Measurements from ENCODE around the gene KRT13.
"Not testable (repeated sequence)": the region's sequence is repeated elsewhere in the genome, so short reads cannot be mapped to it uniquely, and the experiment has no call there.

The KRT13 gene

DNA sequence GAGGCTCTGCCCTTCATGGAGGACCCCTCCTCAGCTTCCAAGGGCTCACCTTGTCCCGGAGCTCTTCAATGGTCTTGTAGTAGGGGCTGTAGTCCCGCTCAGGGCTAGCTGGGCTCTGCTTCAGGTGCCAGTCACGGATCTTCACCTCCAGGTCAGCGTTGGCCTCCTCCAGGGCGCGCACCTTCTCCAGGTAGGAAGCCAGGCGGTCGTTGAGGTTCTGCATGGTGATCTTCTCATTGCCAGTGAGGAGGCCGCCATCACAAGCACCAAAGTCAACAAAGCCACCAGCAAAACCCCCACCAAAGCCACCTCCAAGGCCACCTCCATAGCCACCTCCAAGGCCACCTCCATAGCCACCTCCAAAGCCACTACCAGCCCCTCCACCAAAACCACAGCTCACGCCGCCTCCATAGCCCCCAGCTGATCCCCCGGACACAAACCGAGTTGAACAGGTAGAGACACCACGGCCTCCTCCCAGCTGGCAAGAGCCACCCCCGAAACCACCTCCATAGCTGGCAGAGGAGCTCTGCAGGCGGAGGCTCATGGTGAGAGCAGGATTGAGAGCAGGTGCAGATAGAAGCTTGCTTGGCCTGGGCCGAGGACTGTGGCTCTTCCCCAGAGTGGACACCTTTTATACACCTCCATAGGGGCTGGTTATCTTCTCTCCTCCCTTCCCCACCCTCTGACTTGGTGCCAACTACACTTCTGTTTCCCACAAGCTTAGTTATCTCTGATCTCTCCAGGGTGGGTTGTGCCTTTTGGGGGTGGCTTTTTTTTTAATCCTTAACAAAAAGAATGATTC is at the start of gene KRT13:
Gene KRT13, minus strand, starts transcription at position 606 of the 802 bp plus-strand sequence. Its CDS starts 62 bp downstream, at position 544.
- Mint-ChIP-seq H3K4me1 (no peaks in the 10 kb centered on the region), H3K27me3 (no peaks in the 10 kb centered on the region), H3K27ac (no peak within 1 kb of the TSS), H3K4me3 (no peak within 1 kb of the TSS), H3K9me3 (no peaks in the 10 kb centered on the region)
- ATAC-seq = no peak
- DNase-seq = no peak

DNA sequence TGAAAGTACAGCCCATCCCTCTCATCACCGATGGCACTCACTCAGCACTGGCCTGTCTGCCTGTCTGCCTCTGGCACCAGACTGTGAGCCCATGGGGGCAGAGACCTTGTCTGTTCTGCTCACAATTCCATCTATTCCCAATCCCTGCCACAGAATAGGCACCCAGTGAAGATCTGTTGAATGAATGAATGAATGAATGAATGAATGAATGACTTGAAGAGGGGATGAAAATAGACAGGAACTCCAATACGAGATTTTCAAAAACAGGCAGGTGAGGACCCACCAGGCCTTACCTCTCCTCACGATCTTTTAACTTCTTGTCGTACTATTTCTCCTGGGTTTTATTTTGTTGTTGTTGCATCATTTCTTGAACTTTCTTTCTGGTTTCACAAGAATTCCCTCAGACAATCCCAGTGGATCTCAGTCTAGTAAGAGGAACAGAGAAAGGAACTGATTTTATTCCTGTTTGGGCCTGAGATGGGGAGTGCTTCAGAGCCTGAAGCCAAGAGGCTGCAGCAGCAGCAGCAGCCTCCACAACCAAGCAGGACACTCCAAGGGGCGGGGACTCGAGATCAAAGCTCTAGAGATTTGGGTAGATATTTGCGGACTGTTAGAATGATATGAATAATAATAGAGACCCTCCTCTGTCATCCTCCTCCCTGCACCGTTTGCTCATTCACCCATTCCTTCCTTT is 48.7 kb upstream of the KRT13 start:
- H3K4me1 Mint-ChIP-seq = peaks cover 5% of the 10 kb centered on the region
- ATAC-seq (no peak), DNase-seq (no peak)
- peak overlapping the region in 1 of 2 donors; percentile 11 for H3K27ac Mint-ChIP-seq
- no peak overlapping the region for H3K4me3 Mint-ChIP-seq
- peaks cover 69% of the 10 kb centered on the region for H3K27me3 Mint-ChIP-seq
- no peaks in the 10 kb centered on the region for H3K9me3 Mint-ChIP-seq

DNA sequence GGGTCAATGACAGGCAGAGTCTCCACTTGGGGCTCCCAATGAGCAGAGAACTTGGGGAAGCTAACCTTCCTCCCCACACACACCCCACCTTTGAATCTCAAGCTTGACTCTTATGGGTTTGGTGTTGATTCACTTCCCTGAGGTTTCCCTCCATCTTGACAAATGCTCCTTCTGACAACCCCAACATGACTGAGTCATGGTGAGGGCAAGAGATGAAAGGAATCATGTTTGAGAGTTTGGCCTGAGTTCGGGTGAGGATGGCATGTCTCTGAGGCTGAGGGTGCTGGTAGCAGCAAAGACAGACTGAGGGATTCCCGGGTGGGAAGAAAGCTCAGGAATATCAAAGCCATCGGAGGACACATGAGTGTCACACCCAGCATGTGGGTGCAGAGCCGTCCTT is 47.8 kb upstream of the KRT13 start:
- no peaks in the 10 kb centered on the region for H3K9me3 Mint-ChIP-seq
- H3K4me3 Mint-ChIP-seq = no peak overlapping the region
- H3K4me1 Mint-ChIP-seq = peaks cover 15% of the 10 kb centered on the region
- peaks cover 61% of the 10 kb centered on the region for H3K27me3 Mint-ChIP-seq
- no peak overlapping the region for H3K27ac Mint-ChIP-seq
- DNase-seq (no peak), ATAC-seq (no peak)

DNA sequence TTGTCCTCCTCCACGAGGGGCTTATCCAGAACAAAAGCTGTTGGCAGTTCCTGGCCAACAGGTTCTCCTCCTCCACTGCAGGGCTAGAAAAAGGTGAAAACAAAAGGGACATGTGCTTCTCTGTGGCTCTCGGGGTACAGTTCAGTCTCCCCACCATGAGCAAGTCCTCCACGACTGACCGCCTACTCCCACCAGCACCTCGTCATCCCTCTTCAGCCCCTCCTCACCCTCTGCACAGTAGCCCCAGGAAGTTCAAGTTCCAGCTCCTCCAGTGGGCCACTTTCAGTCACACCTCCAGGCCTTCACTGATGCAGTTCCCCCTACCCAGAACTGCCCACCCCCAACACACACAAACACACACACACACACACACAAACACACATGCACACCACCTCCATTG is 47.0 kb upstream of the KRT13 start:
- peaks cover 22% of the 10 kb centered on the region for H3K4me1 Mint-ChIP-seq
- no peak for DNase-seq
- no peak for ATAC-seq
- peaks cover 61% of the 10 kb centered on the region for H3K27me3 Mint-ChIP-seq
- peaks cover 0 to 3% of the 10 kb centered on the region in 2 donors for H3K9me3 Mint-ChIP-seq
- peak overlapping the region in 1 of 2 donors; percentile 5 for H3K27ac Mint-ChIP-seq
- H3K4me3 Mint-ChIP-seq = no peak overlapping the region

DNA sequence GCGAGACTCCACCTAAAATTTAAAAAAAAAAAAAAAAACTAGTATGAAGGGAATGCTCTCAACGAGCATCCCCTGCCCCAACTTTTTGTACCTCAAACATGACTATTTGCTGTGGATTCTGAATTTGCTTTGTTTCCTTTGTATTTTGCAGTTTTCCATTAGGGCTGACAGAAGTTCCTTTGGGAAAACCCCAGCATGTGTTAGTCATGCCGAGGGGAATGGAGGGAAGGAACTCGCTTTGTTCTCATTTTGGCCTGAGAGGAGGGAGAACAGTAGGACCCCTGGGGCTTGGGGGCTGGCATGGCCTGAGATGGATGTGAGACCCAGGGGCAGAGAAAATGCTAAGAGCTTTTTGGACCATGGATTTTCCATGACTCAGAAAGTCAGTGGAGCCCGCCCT is 46.0 kb upstream of the KRT13 start:
- Mint-ChIP-seq H3K4me1 (peaks cover 22% of the 10 kb centered on the region), H3K27ac (no peak overlapping the region), H3K9me3 (peaks cover 10 to 14% of the 10 kb centered on the region in 2 donors), H3K27me3 (peaks cover 54% of the 10 kb centered on the region), H3K4me3 (no peak overlapping the region)
- ATAC-seq (no peak), DNase-seq (no peak)

- peaks cover 22% of the 10 kb centered on the region for H3K4me1 Mint-ChIP-seq
- ATAC-seq = no peak
- peak overlapping the region in 1 of 2 donors; percentile 82 for H3K4me3 Mint-ChIP-seq
- H3K27ac Mint-ChIP-seq = peak overlapping the region; percentile 22 to 75
- H3K9me3 Mint-ChIP-seq = peaks cover 11 to 15% of the 10 kb centered on the region in 2 donors
- DNase-seq = no peak
- peaks cover 46% of the 10 kb centered on the region for H3K27me3 Mint-ChIP-seq
Measured at GRCh38 chr17:41549596-41550039, 44.2 kb upstream of the KRT13 start.

DNA sequence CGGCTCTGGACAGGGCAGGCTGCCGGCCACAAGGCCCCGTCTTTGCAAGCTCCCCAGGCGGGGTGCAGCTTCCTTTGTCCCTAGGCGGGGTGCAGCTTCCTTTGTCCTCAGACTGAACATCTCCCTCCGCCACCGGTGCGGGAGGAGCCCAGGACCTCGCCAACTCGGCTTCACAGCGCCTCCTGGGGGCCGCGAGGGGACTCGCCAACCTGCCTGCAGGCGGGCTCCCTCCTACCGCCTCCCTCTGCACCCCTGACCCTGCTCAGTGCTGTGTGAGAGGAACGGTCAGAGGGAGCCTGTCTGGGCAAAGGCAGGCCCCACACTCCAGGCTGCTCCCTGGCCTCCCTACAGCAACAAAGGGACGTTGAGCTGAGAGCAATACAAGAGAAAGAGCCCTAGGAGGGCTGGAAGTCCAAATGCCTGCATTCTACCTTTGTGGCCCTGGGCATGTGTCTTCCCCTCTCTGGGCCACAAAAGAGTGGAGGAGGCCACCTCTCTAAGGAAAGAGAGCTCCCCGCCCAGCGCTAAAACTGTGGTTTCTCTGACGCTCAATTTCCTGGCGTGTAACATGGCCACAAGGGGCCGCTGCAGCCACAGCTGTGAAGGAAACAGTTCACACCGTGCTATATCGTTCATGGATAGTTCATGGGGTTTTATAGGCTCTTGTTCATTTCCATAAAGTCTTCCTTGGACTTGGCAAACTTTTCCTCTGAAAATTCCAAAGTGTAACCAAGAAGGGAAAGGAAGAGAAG is 43.6 kb upstream of the KRT13 start:
- H3K4me1 Mint-ChIP-seq = peaks cover 22% of the 10 kb centered on the region
- peaks cover 40% of the 10 kb centered on the region for H3K27me3 Mint-ChIP-seq
- peak overlapping the region; percentile 22 to 75 for H3K27ac Mint-ChIP-seq
- DNase-seq (peak; percentile 80 to 83), ATAC-seq (peak; percentile 86)
- peaks cover 11 to 15% of the 10 kb centered on the region in 2 donors for H3K9me3 Mint-ChIP-seq
- H3K4me3 Mint-ChIP-seq = peak overlapping the region; percentile 67 to 82

- H3K4me3 Mint-ChIP-seq = peak overlapping the region; percentile 67 to 82
- peak; percentile 61 to 72 for DNase-seq
- H3K9me3 Mint-ChIP-seq = peaks cover 11 to 15% of the 10 kb centered on the region in 2 donors
- ATAC-seq = peak; percentile 83
- H3K27me3 Mint-ChIP-seq = peaks cover 32% of the 10 kb centered on the region
- H3K27ac Mint-ChIP-seq = no peak overlapping the region
- H3K4me1 Mint-ChIP-seq = peaks cover 22% of the 10 kb centered on the region
Measured at GRCh38 chr17:41547921-41548843, 42.8 kb upstream of the KRT13 start.

- peaks cover 22% of the 10 kb centered on the region for H3K4me1 Mint-ChIP-seq
- ATAC-seq (no peak), DNase-seq (peak in 1 of 2 donors; percentile 13)
- H3K9me3 Mint-ChIP-seq = peaks cover 11 to 15% of the 10 kb centered on the region in 2 donors
- no peak overlapping the region for H3K27ac Mint-ChIP-seq
- H3K4me3 Mint-ChIP-seq = no peak overlapping the region
- H3K27me3 Mint-ChIP-seq = peaks cover 24% of the 10 kb centered on the region
Measured at GRCh38 chr17:41547378-41547841, 42.0 kb upstream of the KRT13 start.

GRCh38 chr17:41546819-41547218 is 41.4 kb upstream of the KRT13 start:
- peaks cover 18% of the 10 kb centered on the region for H3K27me3 Mint-ChIP-seq
- no peak for DNase-seq

GRCh38 chr17:41545829-41546410 is 40.5 kb upstream of the KRT13 start:
- no peak overlapping the region for H3K27ac Mint-ChIP-seq
- DNase-seq = no peak
- H3K9me3 Mint-ChIP-seq = peaks cover 11 to 15% of the 10 kb centered on the region in 2 donors
- H3K4me1 Mint-ChIP-seq = peaks cover 22% of the 10 kb centered on the region
- no peak overlapping the region for H3K4me3 Mint-ChIP-seq
- H3K27me3 Mint-ChIP-seq = peaks cover 12% of the 10 kb centered on the region
- ATAC-seq = no peak

More at GRCh38 chr17:41546819-41547218, 41.4 kb upstream of the KRT13 start:
- no peak for ATAC-seq
- Mint-ChIP-seq H3K27ac (no peak overlapping the region), H3K4me3 (no peak overlapping the region), H3K9me3 (peaks cover 11 to 15% of the 10 kb centered on the region in 2 donors), H3K4me1 (peaks cover 22% of the 10 kb centered on the region)

GRCh38 chr17:41544935-41545334 is 39.5 kb upstream of the KRT13 start:
- Mint-ChIP-seq H3K4me1 (peaks cover 22% of the 10 kb centered on the region), H3K27me3 (peaks cover 12% of the 10 kb centered on the region), H3K27ac (no peak overlapping the region), H3K9me3 (peaks cover 11 to 15% of the 10 kb centered on the region in 2 donors), H3K4me3 (no peak overlapping the region)
- ATAC-seq = no peak
- no peak for DNase-seq

GRCh38 chr17:41544491-41544892 is 39.1 kb upstream of the KRT13 start:
- H3K27me3 Mint-ChIP-seq = peaks cover 12% of the 10 kb centered on the region
- no peak overlapping the region for H3K27ac Mint-ChIP-seq
- H3K4me3 Mint-ChIP-seq = no peak overlapping the region
- ATAC-seq (no peak), DNase-seq (no peak)
- H3K9me3 Mint-ChIP-seq = peaks cover 11 to 15% of the 10 kb centered on the region in 2 donors
- peaks cover 20% of the 10 kb centered on the region for H3K4me1 Mint-ChIP-seq

DNA sequence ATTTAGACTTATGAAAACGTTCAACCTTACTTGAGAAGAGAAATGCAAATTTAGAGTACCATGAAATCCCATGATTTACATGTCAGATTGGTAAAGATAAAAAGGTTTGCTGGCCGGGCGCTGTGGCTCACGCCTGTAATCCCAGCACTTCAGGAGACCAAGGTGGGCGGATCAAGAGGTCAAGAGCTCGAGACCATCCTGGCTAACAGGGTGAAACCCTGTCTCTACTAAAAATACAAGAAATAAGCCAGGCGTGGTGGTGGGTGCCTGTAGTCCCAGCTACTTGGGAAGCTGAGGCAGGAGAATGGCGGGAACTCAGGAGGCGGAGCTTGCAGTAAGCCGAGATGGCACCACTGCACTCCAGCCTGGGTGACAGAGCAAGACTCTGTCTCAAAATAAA is 37.4 kb upstream of the KRT13 start:
- not testable (repeated sequence) for ATAC-seq, H3K4me1 Mint-ChIP-seq, H3K27ac Mint-ChIP-seq, H3K27me3 Mint-ChIP-seq, H3K4me3 Mint-ChIP-seq, DNase-seq
- H3K9me3 Mint-ChIP-seq = peaks cover 11 to 15% of the 10 kb centered on the region in 2 donors

Data from stimulated activated naive CD8-positive, alpha-beta T cell treated with anti-CD3 and anti-CD28 coated beads, Interleukin-15, amount 100 ng/mL, for 72 hours (primary cell).